H9 (cell line): ENCODE measurements around the gene RBMS3. TPM values are rescaled to one million over a fixed set of nuclear protein-coding genes. Genes with fewer than 3 reads are reported as not detected.

Source experiments
- DNase-seq: peaks from one replicate; pipeline ENCODE4 v3.0.0-alpha.2; 2017
- H2AFZ ChIP-seq: one replicate; pipeline ENCODE4 v1.6.1; 2013; ENCODE audit warnings: mild to moderate bottlenecking, low read length, control low read depth, moderate library complexity
- H2AK5ac ChIP-seq: 2 replicates; pipeline ENCODE4 v1.6.1; 2013; ENCODE audit warnings: low read length, control low read depth, mixed read lengths; ENCODE audit not compliant: insufficient read length
- H2BK120ac ChIP-seq: one replicate; pipeline ENCODE4 v1.6.1; 2013; ENCODE audit warnings: low read depth, mild to moderate bottlenecking, low read length, control low read depth, inconsistent platforms; ENCODE audit not compliant: poor library complexity, severe bottlenecking
- H2BK12ac ChIP-seq: 2 replicates; pipeline ENCODE4 v1.6.1; 2013; ENCODE audit warnings: low read length, control low read depth, mixed read lengths, low read depth; ENCODE audit not compliant: insufficient read length
- H2BK15ac ChIP-seq: 2 replicates; pipeline ENCODE4 v1.6.1; 2013; ENCODE audit warnings: low read depth, low read length, control low read depth
- H2BK20ac ChIP-seq: one replicate; pipeline ENCODE4 v1.6.1; 2013; ENCODE audit warnings: low read depth, mild to moderate bottlenecking, low read length, control low read depth, inconsistent platforms; ENCODE audit not compliant: poor library complexity, severe bottlenecking
- H2BK5ac ChIP-seq: 2 replicates; pipeline ENCODE4 v1.6.1; 2013; ENCODE audit warnings: low read length, control low read depth, mixed read lengths; ENCODE audit not compliant: insufficient read length
- H3K14ac ChIP-seq: 2 replicates; pipeline ENCODE4 v1.6.1; 2013; ENCODE audit warnings: low read length, control low read depth; ENCODE audit not compliant: insufficient read depth
- H3K18ac ChIP-seq: 2 replicates; pipeline ENCODE4 v1.6.1; 2013; ENCODE audit warnings: low read depth, mild to moderate bottlenecking, mixed read lengths, low read length, control low read depth; ENCODE audit not compliant: insufficient read length
- H3K23ac ChIP-seq: 2 replicates; pipeline ENCODE4 v1.6.1; 2013; ENCODE audit warnings: low read length, control low read depth, mixed read lengths, low read depth; ENCODE audit not compliant: insufficient read length
- H3K23me2 ChIP-seq: 2 replicates; pipeline ENCODE4 v1.6.1; 2013; ENCODE audit warnings: low read depth, mild to moderate bottlenecking, mixed read lengths, low read length, control low read depth; ENCODE audit not compliant: insufficient read length, poor library complexity, severe bottlenecking
- H3K27ac ChIP-seq: 2 replicates; pipeline ENCODE4 v1.5.1; 2013; ENCODE audit warnings: low read length, control low read depth, mixed read lengths, low read depth; ENCODE audit not compliant: insufficient read length
- H3K27me3 ChIP-seq: 2 replicates; pipeline ENCODE4 v1.6.1; 2013; ENCODE audit warnings: low read length, control low read depth, inconsistent platforms; ENCODE audit not compliant: insufficient read depth
- H3K4ac ChIP-seq: 2 replicates; pipeline ENCODE4 v1.6.1; 2013; ENCODE audit warnings: low read depth, mild to moderate bottlenecking, control low read depth, inconsistent platforms, low read length, moderate library complexity
- H3K4me1 ChIP-seq: 2 replicates; pipeline ENCODE4 v1.6.1; 2013; ENCODE audit warnings: low read length, control low read depth, inconsistent platforms; ENCODE audit not compliant: insufficient read depth
- H3K4me2 ChIP-seq: 2 replicates; pipeline ENCODE4 v1.6.1; 2013; ENCODE audit warnings: low read length, control low read depth, mixed read lengths; ENCODE audit not compliant: insufficient read length, insufficient read depth
- H3K56ac ChIP-seq: 2 replicates; pipeline ENCODE4 v1.6.1; 2013; ENCODE audit warnings: low read depth, mild to moderate bottlenecking, mixed read lengths, low read length, control low read depth; ENCODE audit not compliant: insufficient read length
- H3K79me1 ChIP-seq: 2 replicates; pipeline ENCODE4 v1.6.1; 2013; ENCODE audit warnings: low read depth, mild to moderate bottlenecking, moderate library complexity, low read length, control low read depth, inconsistent platforms; ENCODE audit not compliant: insufficient read depth, poor library complexity, severe bottlenecking
- H3K79me2 ChIP-seq: 2 replicates; pipeline ENCODE4 v1.6.1; 2013; ENCODE audit warnings: low read length, control low read depth, inconsistent platforms; ENCODE audit not compliant: insufficient read depth
- H3K9ac ChIP-seq: 2 replicates; pipeline ENCODE4 v1.6.1; 2013; ENCODE audit warnings: low read length, control low read depth, mixed read lengths; ENCODE audit not compliant: insufficient read length; ENCODE audit errors: extremely low read depth
- H3K9me3 ChIP-seq: one replicate; pipeline ENCODE4 v1.6.1; 2013; ENCODE audit warnings: low read depth, low read length, inconsistent platforms; ENCODE audit not compliant: control insufficient read depth
- H3T11ph ChIP-seq: one replicate; pipeline ENCODE4 v1.6.1; 2013; ENCODE audit warnings: mild to moderate bottlenecking, low read length, control low read depth, inconsistent platforms
- H4K20me1 ChIP-seq: one replicate; pipeline ENCODE4 v1.6.1; 2013; ENCODE audit not compliant: control insufficient read depth, insufficient read length, insufficient read depth
- H4K5ac ChIP-seq: 2 replicates; pipeline ENCODE4 v1.6.1; 2013; ENCODE audit warnings: low read depth, mild to moderate bottlenecking, mixed read lengths, low read length, control low read depth; ENCODE audit not compliant: insufficient read length
- H4K8ac ChIP-seq: replicated peaks from 2 replicates; pipeline ENCODE4 v1.6.1; 2013; ENCODE audit warnings: low read length, control low read depth, mixed read lengths, low read depth; ENCODE audit not compliant: insufficient read length
- H4K91ac ChIP-seq: 2 replicates; pipeline ENCODE4 v1.6.1; 2013; ENCODE audit warnings: low read depth, mild to moderate bottlenecking, moderate library complexity, mixed read lengths, low read length, control low read depth; ENCODE audit not compliant: insufficient read length
- H3K27ac Mint-ChIP-seq, 3 experiments: 2 replicates in 2 of 3; 3 replicates in 1 of 3; pipeline ENCODE4 v1.8.0; 2020 to 2021; ENCODE audit warnings: mixed read lengths in 3 of 3, mild to moderate bottlenecking in 1 of 3, moderate library complexity in 1 of 3
- H3K27me3 Mint-ChIP-seq: 2 replicates; pipeline ENCODE4 v1.8.0; 2021; ENCODE audit warnings: low read depth, mild to moderate bottlenecking, moderate library complexity, mixed read lengths
- H3K36me3 Mint-ChIP-seq, 3 experiments: 2 replicates in 2 of 3; 3 replicates in 1 of 3; pipeline ENCODE4 v1.8.0; 2020 to 2021; ENCODE audit warnings: low read depth in 3 of 3, mixed read lengths in 3 of 3; ENCODE audit not compliant: insufficient read depth in 1 of 3
- H3K4me1 Mint-ChIP-seq, 2 experiments: 2 replicates each; pipeline ENCODE4 v1.8.0; 2020; ENCODE audit warnings: mixed read lengths in 2 of 2
- H3K4me3 Mint-ChIP-seq, 2 experiments: 2 replicates in 1 of 2; 3 replicates in 1 of 2; pipeline ENCODE4 v1.8.0; 2020 to 2021; ENCODE audit warnings: mild to moderate bottlenecking in 2 of 2, mixed read lengths in 2 of 2, moderate library complexity in 1 of 2
- H3K9me3 Mint-ChIP-seq, 2 experiments: 2 replicates in 1 of 2; 3 replicates in 1 of 2; pipeline ENCODE4 v1.8.0; 2020; ENCODE audit warnings: mild to moderate bottlenecking in 2 of 2, mixed read lengths in 2 of 2, moderate library complexity in 1 of 2
- WGBS: extraction: QIAGEN DNeasy Blood & Tissue Kit; methylation state at CpG from one replicate; pipeline ENCODE4 v1.1.7; 2013; ENCODE audit warnings: missing lambda C conversion rate, low lambda C conversion rate, mixed read lengths; ENCODE audit not compliant: insufficient read length; ENCODE audit errors: extremely low coverage; 5-methylcytosine and 5-hydroxymethylcytosine counted together
- total RNA-seq: library from RNA; stranded (reverse); gene quantifications from 2 replicates; pipeline ENCODE4 v1.2.1, GENCODE V29; 2021
- TF ChIP-seq, protein P1 (sequence below): fragments of 200-600 bp; sonication (generic); conservative IDR thresholded peaks from 3 replicates; pipeline ENCODE4 v1.8.0; 2021; ENCODE audit warnings: antibody characterized with exemption, mild to moderate bottlenecking

Gene RBMS3
- total RNA-seq, 1 experiment from 2014 or later, result 8.1 TPM

GRCh38 chr3:29347412-29347811, 66.5 kb downstream of the RBMS3 start:
- Mint-ChIP-seq H3K4me1 (peaks cover 41 to 60% of the 10 kb centered on the region in 2 experiments), H3K4me3 (no peak overlapping the region), H3K36me3 (no peaks in the 10 kb centered on the region), H3K27me3 (no peaks in the 10 kb centered on the region), H3K9me3 (no peaks in the 10 kb centered on the region), H3K27ac (peak overlapping the region; percentile 49 to 90 (median 89))
- Histone ChIP-seq H4K91ac (no peak overlapping the region), H3K27ac (peak overlapping the region; percentile 3), H3K4me1 (peaks cover 6% of the 10 kb centered on the region; the same call in 1 of the 2 replicates), H3T11ph (no peak overlapping the region), H3K23me2 (no peaks in the 10 kb centered on the region), H3K4ac (no peak overlapping the region), H3K4me2 (no peak overlapping the region), H2BK120ac (no peak overlapping the region), H2BK12ac (no peak overlapping the region), H4K20me1 (no peaks in the 10 kb centered on the region), H2BK5ac (no peak overlapping the region), H3K79me1 (no peaks in the 10 kb centered on the region), H3K23ac (no peak overlapping the region), H3K9me3 (no peaks in the 10 kb centered on the region), H2AK5ac (no peak overlapping the region), H3K9ac (no peak overlapping the region), H4K5ac (no peak overlapping the region), H3K27me3 (no peaks in the 10 kb centered on the region), H3K18ac (no peak overlapping the region), H4K8ac (no peak overlapping the region), H2AFZ (no peak overlapping the region), H3K14ac (no peak overlapping the region), H3K79me2 (no peaks in the 10 kb centered on the region), H2BK20ac (no peak overlapping the region), H3K56ac (no peak overlapping the region), H2BK15ac (no peak overlapping the region)
- TF ChIP-seq, protein P1, sequence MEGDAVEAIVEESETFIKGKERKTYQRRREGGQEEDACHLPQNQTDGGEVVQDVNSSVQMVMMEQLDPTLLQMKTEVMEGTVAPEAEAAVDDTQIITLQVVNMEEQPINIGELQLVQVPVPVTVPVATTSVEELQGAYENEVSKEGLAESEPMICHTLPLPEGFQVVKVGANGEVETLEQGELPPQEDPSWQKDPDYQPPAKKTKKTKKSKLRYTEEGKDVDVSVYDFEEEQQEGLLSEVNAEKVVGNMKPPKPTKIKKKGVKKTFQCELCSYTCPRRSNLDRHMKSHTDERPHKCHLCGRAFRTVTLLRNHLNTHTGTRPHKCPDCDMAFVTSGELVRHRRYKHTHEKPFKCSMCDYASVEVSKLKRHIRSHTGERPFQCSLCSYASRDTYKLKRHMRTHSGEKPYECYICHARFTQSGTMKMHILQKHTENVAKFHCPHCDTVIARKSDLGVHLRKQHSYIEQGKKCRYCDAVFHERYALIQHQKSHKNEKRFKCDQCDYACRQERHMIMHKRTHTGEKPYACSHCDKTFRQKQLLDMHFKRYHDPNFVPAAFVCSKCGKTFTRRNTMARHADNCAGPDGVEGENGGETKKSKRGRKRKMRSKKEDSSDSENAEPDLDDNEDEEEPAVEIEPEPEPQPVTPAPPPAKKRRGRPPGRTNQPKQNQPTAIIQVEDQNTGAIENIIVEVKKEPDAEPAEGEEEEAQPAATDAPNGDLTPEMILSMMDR, result no peak
- no CpG with 5 or more reads among the region's 5 CpGs for WGBS
- no peak for DNase-seq
